Caco-2 (cell line): ENCODE data around the gene KIAA1671. TPM values are rescaled to one million over a fixed set of nuclear protein-coding genes. Genes with fewer than 3 reads are reported as not detected.

Experiments
- BruUV-seq: library from RNA; stranded (reverse); fragments of 400-500 nt; replicated peaks from 2 replicates; lab custom pipeline; 2021; lab: Mats Ljungman, UMichigan
- CTCF ChIA-PET: fragments of 300-600 bp; sonication (Branson Sonifier 250); formaldehyde crosslinking; loops from one replicate; lab custom pipeline; 2022; ENCODE audit warnings: antibody characterized with exemption; lab: Charles Lee
- POLR2A ChIA-PET: fragments of 300-600 bp; sonication (Branson Sonifier 250); formaldehyde crosslinking; loops from one replicate; lab custom pipeline; 2022; ENCODE audit warnings: antibody characterized with exemption; lab: Charles Lee
- DNase-seq, 2 experiments: peaks; one replicate each; pipeline versions ENCODE4 v3.0.0 to v3.0.0-alpha.2; 2020 to 2022
- H3K27me3 ChIP-seq: replicated peaks from 2 replicates; pipeline ENCODE4 v1.6.0; 2011; ENCODE audit warnings: low read length; ENCODE audit not compliant: control insufficient read depth, insufficient read depth
- H3K36me3 ChIP-seq: 2 replicates; pipeline ENCODE4 v1.5.1; 2011; ENCODE audit warnings: low read length; ENCODE audit not compliant: control insufficient read depth, insufficient read depth
- H3K4me1 ChIP-seq: fragments of 250-450 bp; sonication (Bioruptor Pico); 2 replicates; pipeline ENCODE4 v1.5.1; 2020; ENCODE audit warnings: mild to moderate bottlenecking
- H3K4me3 ChIP-seq: 2 replicates; pipeline ENCODE4 v1.5.1; 2011; ENCODE audit warnings: low read depth, mild to moderate bottlenecking, control low read depth, low read length
- H3K9me3 ChIP-seq: fragments of 250-450 bp; sonication (Bioruptor Pico); 2 replicates; pipeline ENCODE4 v1.5.1; 2020; ENCODE audit warnings: mild to moderate bottlenecking, moderate library complexity
- H3K27ac Mint-ChIP-seq: one replicate; pipeline ENCODE4 v1.8.0; 2022; ENCODE audit warnings: mixed read lengths; ENCODE audit not compliant: unreplicated experiment
- H3K27me3 Mint-ChIP-seq: one replicate; pipeline ENCODE4 v1.8.0; 2022; ENCODE audit warnings: mixed read lengths; ENCODE audit not compliant: insufficient read depth, unreplicated experiment
- H3K36me3 Mint-ChIP-seq: one replicate; pipeline ENCODE4 v1.8.0; 2022; ENCODE audit warnings: mild to moderate bottlenecking, mixed read lengths; ENCODE audit not compliant: insufficient read depth, unreplicated experiment
- H3K4me1 Mint-ChIP-seq: one replicate; pipeline ENCODE4 v1.8.0; 2022; ENCODE audit warnings: low read depth, mixed read lengths; ENCODE audit not compliant: unreplicated experiment
- H3K4me3 Mint-ChIP-seq: one replicate; pipeline ENCODE4 v1.8.0; 2022; ENCODE audit warnings: mild to moderate bottlenecking, moderate library complexity, mixed read lengths; ENCODE audit not compliant: unreplicated experiment
- H3K9me3 Mint-ChIP-seq: one replicate; pipeline ENCODE4 v1.8.0; 2022; ENCODE audit warnings: mixed read lengths; ENCODE audit not compliant: unreplicated experiment
- CTCF ChIP-seq, 2 experiments: fragments of 200-600 bp in 1 of 2; IDR thresholded peaks; 1 replicate in 1 of 2; 2 replicates in 1 of 2; pipeline versions ENCODE4 v1.5.1 to v1.8.0; 2011 to 2022; ENCODE audit warnings: antibody characterized with exemption in 1 of 2, control low read depth in 1 of 2, inconsistent platforms in 1 of 2, low read depth in 1 of 2, low read length in 1 of 2, mild to moderate bottlenecking in 1 of 2, moderate library complexity in 1 of 2; ENCODE audit not compliant: insufficient read depth in 1 of 2, severe bottlenecking in 1 of 2, unreplicated experiment in 1 of 2
- intact Hi-C: fragments of 100-400 bp; cut with micrococcal nuclease; formaldehyde crosslinking; loops from one replicate; pipeline ENCODE4 v1.10.0; 2022; ENCODE audit not compliant: unreplicated experiment
- total RNA-seq: library from RNA; stranded (reverse); gene quantifications from 2 replicates; pipeline ENCODE4 v1.2.3, GENCODE V29; 2022

Gene KIAA1671
- total RNA-seq, 1 experiment from 2014 or later: 28.6 TPM

GRCh38 chr22:25081409-25081824, 128.9 kb downstream of the KIAA1671 start:
- Histone ChIP-seq H3K4me1 (no peaks in the 10 kb centered on the region), H3K36me3 (no peaks in the 10 kb centered on the region), H3K9me3 (no peaks in the 10 kb centered on the region), H3K27me3 (no peaks in the 10 kb centered on the region), H3K4me3 (no peak overlapping the region)
- Mint-ChIP-seq H3K9me3 (no peaks in the 10 kb centered on the region), H3K27ac (peak overlapping the region; percentile 5), H3K4me3 (no peak overlapping the region), H3K4me1 (peaks cover 12% of the 10 kb centered on the region), H3K36me3 (peaks cover 5% of the 10 kb centered on the region), H3K27me3 (no peaks in the 10 kb centered on the region)
- CTCF ChIA-PET: interaction anchor here (0.6 to 2.0 kb wide), 8 partner anchors 10 to 313 kb away, joined by 3 to 17 read pairs (median 4); no protein-coding TSS in a partner anchor
- DNase-seq: peak; percentile 49 to 60
- TF ChIP-seq CTCF (IDR thresholded peaks at IDR 0.05; ENCODE audit: insufficient read depth in 1 of 2, low read depth in 1 of 2, low read length in 1 of 2, severe bottlenecking in 1 of 2, unreplicated experiment in 1 of 2): peak; percentile 64 to 67
- POLR2A ChIA-PET: no interaction called here
- BruUV-seq: no TSS peak
- intact Hi-C loops: loop anchor here (1.0 kb wide), 1 partner anchor 91 kb away; no protein-coding TSS in a partner anchor

- no peak overlapping the region for H3K27ac Mint-ChIP-seq
Measured at GRCh38 chr22:25082096-25082495, 129.6 kb downstream of the KIAA1671 start.

GRCh38 chr22:25083056-25083806, 130.7 kb downstream of the KIAA1671 start:
- Histone ChIP-seq H3K36me3 (no peaks in the 10 kb centered on the region; the same call in 1 of the 2 replicates), H3K27me3 (no peaks in the 10 kb centered on the region), H3K4me3 (no peak overlapping the region), H3K9me3 (no peaks in the 10 kb centered on the region), H3K4me1 (no peaks in the 10 kb centered on the region)
- no peak for DNase-seq
- H3K36me3 Mint-ChIP-seq: peaks cover 5% of the 10 kb centered on the region
- no peak for TF ChIP-seq CTCF (IDR thresholded peaks at IDR 0.05; ENCODE audit: insufficient read depth in 1 of 2, low read depth in 1 of 2, low read length in 1 of 2, severe bottlenecking in 1 of 2, unreplicated experiment in 1 of 2)
- H3K4me3 Mint-ChIP-seq: no peak overlapping the region
- peaks cover 13% of the 10 kb centered on the region for H3K4me1 Mint-ChIP-seq
- ChIA-PET POLR2A (no interaction called here), CTCF (no interaction called here)
- no peaks in the 10 kb centered on the region for H3K27me3 Mint-ChIP-seq
- intact Hi-C loops: no loop called here
- BruUV-seq: no TSS peak
- H3K9me3 Mint-ChIP-seq: no peaks in the 10 kb centered on the region
- no peak overlapping the region for H3K27ac Mint-ChIP-seq

More at GRCh38 chr22:25082096-25082495, 129.6 kb downstream of the KIAA1671 start:
- Mint-ChIP-seq H3K36me3 (peaks cover 5% of the 10 kb centered on the region), H3K9me3 (no peaks in the 10 kb centered on the region), H3K27me3 (no peaks in the 10 kb centered on the region), H3K4me3 (no peak overlapping the region), H3K4me1 (peaks cover 13% of the 10 kb centered on the region)
- no peak for TF ChIP-seq CTCF (IDR thresholded peaks at IDR 0.05; ENCODE audit: insufficient read depth in 1 of 2, low read depth in 1 of 2, low read length in 1 of 2, severe bottlenecking in 1 of 2, unreplicated experiment in 1 of 2)
- Histone ChIP-seq H3K4me1 (no peaks in the 10 kb centered on the region), H3K9me3 (no peaks in the 10 kb centered on the region), H3K4me3 (no peak overlapping the region), H3K27me3 (no peaks in the 10 kb centered on the region), H3K36me3 (no peaks in the 10 kb centered on the region; the same call in 1 of the 2 replicates)
- BruUV-seq: no TSS peak
- no peak for DNase-seq
- intact Hi-C loops: no loop called here
- POLR2A ChIA-PET: no interaction called here
- CTCF ChIA-PET: interaction anchor here (0.6 to 2.0 kb wide), 7 partner anchors 10 to 279 kb away, joined by 4 to 17 read pairs (median 5); no protein-coding TSS in a partner anchor
